HFFc6 (cell line): ENCODE results near the gene RASA4B. TPM values are rescaled to one million over a fixed set of nuclear protein-coding genes. Genes with fewer than 3 reads are reported as not detected.
A peak's percentile ranks its signal among the peaks of the same experiment; 100 is the strongest.
"Not testable (repeated sequence)": the region's sequence is repeated elsewhere in the genome, so short reads cannot be mapped to it uniquely, and the experiment has no call there.

Experiments used
- DNase-seq: peaks from one replicate; pipeline ENCODE4 v3.0.0-alpha.2; 2018
- H3K27ac Mint-ChIP-seq: 2 replicates; pipeline ENCODE4 v1.8.0; 2020; ENCODE audit warnings: mild to moderate bottlenecking, mixed read lengths
- H3K27me3 Mint-ChIP-seq: 2 replicates; pipeline ENCODE4 v1.8.0; 2021; ENCODE audit warnings: mild to moderate bottlenecking, moderate library complexity, mixed read lengths; ENCODE audit not compliant: insufficient read depth
- H3K36me3 Mint-ChIP-seq: 2 replicates; pipeline ENCODE4 v1.8.0; 2021; ENCODE audit warnings: low read depth, mixed read lengths
- H3K4me1 Mint-ChIP-seq: 2 replicates; pipeline ENCODE4 v1.8.0; 2020; ENCODE audit warnings: low read depth, mixed read lengths
- H3K4me3 Mint-ChIP-seq: 2 replicates; pipeline ENCODE4 v1.8.0; 2020; ENCODE audit warnings: mild to moderate bottlenecking, moderate library complexity, mixed read lengths
- H3K9me3 Mint-ChIP-seq: 2 replicates; pipeline ENCODE4 v1.8.0; 2020; ENCODE audit warnings: mild to moderate bottlenecking, mixed read lengths
- CTCF ChIP-seq: fragments of 200-600 bp; sonication (generic); IDR thresholded peaks from 2 replicates; pipeline ENCODE4 v1.5.0; 2021; ENCODE audit warnings: antibody characterized with exemption, mild to moderate bottlenecking
- total RNA-seq, 6 experiments: library from RNA; stranded (reverse); fragmentation: NEBNext Ultra II Directional; extraction: Animal tissue kit (Norgen Biotek cat#: 25700); gene quantifications; 2 replicates in 1 of 6; 3 replicates in 5 of 6; pipeline ENCODE4 v1.2.3, GENCODE V29; 2021

The RASA4B gene
- total RNA-seq, 6 experiments from 2014 or later, result 16.4 to 26.2 (median 20.2) TPM

- DNase-seq, result no peak
- no peak overlapping the region for H3K4me3 Mint-ChIP-seq
- peaks cover 8% of the 10 kb centered on the region; the same call in 1 of the 2 replicates for H3K36me3 Mint-ChIP-seq
- no peaks in the 10 kb centered on the region for H3K9me3 Mint-ChIP-seq
- peaks cover 4% of the 10 kb centered on the region for H3K27me3 Mint-ChIP-seq
- H3K4me1 Mint-ChIP-seq, result peaks cover 21% of the 10 kb centered on the region
- H3K27ac Mint-ChIP-seq, result no peak overlapping the region
- no peak for TF ChIP-seq CTCF
Observed at GRCh38 chr7:102459221-102459844, 58.2 kb downstream of the RASA4B start.

- Mint-ChIP-seq H3K4me3 (no peak overlapping the region), H3K27me3 (peaks cover 4% of the 10 kb centered on the region), H3K4me1 (peaks cover 9% of the 10 kb centered on the region), H3K9me3 (no peaks in the 10 kb centered on the region), H3K27ac (peak overlapping the region; percentile 62; the same call in 1 of the 2 replicates), H3K36me3 (no peaks in the 10 kb centered on the region; the same call in 1 of the 2 replicates)
- DNase-seq, result no peak
- no peak for TF ChIP-seq CTCF
Observed at GRCh38 chr7:102457352-102457924, 60.1 kb downstream of the RASA4B start.

DNA sequence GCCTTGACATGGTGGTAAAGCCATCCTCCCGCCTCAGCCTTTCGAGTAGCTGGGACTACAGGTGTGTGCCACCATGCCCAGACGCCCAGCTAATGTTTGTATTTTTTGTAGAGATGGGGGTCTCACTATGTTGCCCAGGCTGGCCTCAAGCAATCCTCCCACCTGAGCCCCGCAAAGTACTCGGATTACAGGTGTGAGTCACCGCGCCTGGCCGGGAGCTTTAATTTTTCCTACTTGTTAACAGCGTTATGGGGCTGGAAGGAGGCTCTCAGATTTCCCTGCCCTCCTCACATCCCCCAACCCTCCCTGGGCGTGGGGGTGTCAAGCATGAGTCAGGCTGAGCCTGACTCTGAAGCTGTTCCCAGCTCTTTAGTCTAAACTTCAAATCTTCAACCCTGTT, 61.2 kb downstream of the RASA4B start:
- TF ChIP-seq CTCF, result no peak
- Mint-ChIP-seq H3K4me3 (no peak overlapping the region), H3K27me3 (peaks cover 4% of the 10 kb centered on the region), H3K4me1 (peaks cover 8% of the 10 kb centered on the region), H3K36me3 (no peaks in the 10 kb centered on the region), H3K9me3 (no peaks in the 10 kb centered on the region), H3K27ac (peak overlapping the region; percentile 62)
- peak; percentile 40 for DNase-seq

DNA sequence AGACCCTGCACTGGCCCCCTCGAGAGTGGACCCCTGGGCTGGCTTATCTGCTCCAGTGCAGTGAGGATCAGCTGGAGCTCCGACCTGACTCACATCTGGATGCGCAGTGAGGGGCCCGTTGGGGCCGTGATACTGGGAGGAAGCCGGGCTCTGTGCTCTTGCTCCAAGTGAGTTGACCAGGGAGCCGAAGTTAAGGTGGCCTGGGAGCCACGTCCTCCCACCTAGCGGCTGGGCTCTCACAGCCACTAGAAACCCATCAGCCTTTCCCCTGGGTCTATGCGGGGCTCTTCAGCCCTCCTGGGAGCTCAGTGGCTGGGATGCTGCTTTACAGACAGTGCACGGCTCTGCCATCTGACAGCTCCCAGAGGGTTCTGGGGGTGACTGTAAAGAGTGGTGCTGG, 62.0 kb downstream of the RASA4B start:
- Mint-ChIP-seq H3K27ac (no peak overlapping the region), H3K4me1 (peaks cover 8% of the 10 kb centered on the region), H3K27me3 (peaks cover 4% of the 10 kb centered on the region), H3K36me3 (no peaks in the 10 kb centered on the region), H3K4me3 (no peak overlapping the region), H3K9me3 (no peaks in the 10 kb centered on the region)
- no peak for TF ChIP-seq CTCF
- no peak for DNase-seq

GRCh38 chr7:102454932-102455331, 62.6 kb downstream of the RASA4B start:
- H3K4me3 Mint-ChIP-seq, H3K27ac Mint-ChIP-seq, H3K27me3 Mint-ChIP-seq, H3K4me1 Mint-ChIP-seq, H3K36me3 Mint-ChIP-seq, H3K9me3 Mint-ChIP-seq, DNase-seq: not testable (repeated sequence)

DNA sequence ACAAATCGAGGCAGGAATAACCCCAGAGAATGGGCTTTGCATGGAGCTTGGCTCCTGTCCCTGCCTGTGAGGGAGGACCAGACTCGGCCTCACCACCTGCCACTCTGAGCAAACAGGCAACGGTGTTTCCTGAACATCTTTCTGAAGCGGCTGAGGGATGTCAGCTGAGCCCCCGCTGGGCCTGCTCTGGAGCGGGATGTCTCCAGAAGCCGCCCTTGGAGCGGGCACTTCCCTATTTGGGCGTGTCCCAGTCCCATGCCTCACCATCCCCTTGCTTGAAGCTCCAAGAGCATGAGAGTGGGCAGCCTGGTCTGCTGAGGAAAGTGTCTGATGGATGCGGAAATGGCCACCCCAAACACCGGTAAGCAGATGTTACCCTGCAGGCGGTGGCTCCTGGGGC, 63.1 kb downstream of the RASA4B start:
- Mint-ChIP-seq H3K4me3 (no peak overlapping the region), H3K27me3 (peaks cover 4% of the 10 kb centered on the region), H3K9me3 (no peaks in the 10 kb centered on the region), H3K27ac (no peak overlapping the region), H3K4me1 (peaks cover 8% of the 10 kb centered on the region), H3K36me3 (no peaks in the 10 kb centered on the region)
- DNase-seq, result no peak
- TF ChIP-seq CTCF, result no peak
